Kidney tubule cell (primary cell): ENCODE measurements around the gene PTPRD.

ENCODE experiments used
- DNase-seq: peaks from one replicate; pipeline ENCODE4 v3.0.0-alpha.2; 2018; ENCODE audit warnings: low spot score

Gene PTPRD

DNA sequence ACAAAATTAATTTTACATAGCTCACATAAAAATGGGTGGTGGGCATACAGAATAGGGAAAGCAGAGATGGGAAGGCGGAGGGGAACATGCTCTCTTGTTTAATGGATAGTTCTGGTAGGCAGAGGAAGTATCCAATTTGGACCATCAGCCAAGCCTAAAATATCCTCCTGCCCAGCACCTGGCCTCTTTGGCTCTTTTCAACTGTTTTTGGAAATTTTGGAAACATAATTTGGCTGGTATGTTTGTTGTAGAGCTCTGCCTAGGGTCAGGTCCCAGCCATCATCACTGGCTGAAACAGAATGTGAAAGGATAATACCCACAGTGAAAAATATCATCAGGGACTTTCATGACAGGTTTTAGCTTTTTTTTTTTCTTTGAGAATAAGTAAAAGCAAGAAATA lies 2345.9 kb downstream of the PTPRD start:
- no peak for DNase-seq

- DNase-seq = no peak
Observed at GRCh38 chr9:8265281-8265680, 2347.5 kb downstream of the PTPRD start.
